Measurements from ENCODE around the gene AFG3L2.
A peak's percentile ranks its signal among the peaks of the same experiment; 100 is the strongest.

Gene AFG3L2

DNA sequence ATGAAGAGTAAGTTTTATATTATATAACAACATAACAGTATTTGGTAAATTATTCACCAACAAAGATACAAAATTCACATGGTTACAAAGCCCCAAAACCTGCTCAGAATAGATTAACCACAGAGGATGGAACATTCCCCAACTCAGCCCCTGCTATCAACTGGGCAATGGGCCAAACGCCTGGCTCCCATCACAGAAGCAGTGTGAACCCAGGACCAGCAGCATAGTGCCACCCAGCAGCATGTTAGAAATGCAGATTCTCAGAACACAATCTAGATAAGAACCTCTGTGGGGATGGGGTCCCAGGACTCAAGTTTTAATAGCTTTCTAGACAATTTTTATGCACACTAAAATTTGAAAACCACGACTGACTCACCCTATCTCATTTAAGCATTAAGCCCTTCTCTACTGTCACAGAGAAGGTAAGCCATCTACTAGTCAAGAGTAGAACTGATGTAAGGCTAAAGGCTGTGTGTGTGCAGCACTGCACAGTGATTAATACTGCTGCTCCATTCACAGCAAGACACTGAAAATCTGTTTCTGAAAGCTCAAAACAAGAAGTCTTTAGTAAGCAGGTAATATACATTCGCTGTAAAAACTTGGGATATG lies 15.2 kb downstream of the AFG3L2 start:
- DNase-seq (ENCODE audit: low spot score): no peak

DNA sequence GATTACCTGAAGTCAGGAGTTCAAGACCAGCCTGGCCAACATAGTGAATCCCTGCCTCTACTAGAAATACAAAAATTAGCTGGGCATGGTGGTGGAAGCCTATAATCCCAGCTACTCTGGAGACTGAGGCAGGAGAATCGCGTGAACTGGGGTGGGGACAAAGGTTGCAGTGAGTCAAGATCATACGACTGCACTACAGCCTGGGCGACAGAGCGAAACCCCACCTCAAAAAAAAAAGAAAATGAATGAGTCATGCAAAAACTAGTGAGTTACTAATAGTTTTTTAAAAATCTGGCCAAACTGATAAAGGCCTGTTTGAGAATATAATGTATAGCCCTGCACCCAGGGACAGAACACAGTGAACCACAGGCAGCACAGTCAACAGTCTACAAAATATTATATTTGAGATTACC lies 17.5 kb downstream of the AFG3L2 start:
- no peak for DNase-seq (ENCODE audit: low spot score)

DNA sequence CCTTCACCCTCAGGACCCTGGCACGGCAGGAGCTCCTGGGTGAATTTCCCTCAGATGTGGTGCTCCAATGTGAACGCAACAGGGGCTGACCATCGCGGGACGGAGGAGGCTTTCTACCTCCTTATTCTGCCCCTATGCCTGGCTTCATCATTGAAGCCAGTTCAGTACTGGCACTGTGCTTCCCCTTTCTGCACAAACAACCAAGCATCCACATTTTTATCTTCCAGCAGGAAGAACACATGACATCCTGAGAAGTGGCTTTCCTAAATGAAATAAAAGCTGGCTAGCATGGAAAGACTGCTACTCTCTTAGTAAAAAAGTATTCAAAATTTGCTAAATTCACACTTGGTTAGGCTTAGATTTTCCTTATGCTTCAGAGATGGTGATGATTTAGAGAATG lies 24.8 kb downstream of the AFG3L2 start:
- DNase-seq (ENCODE audit: low spot score): no peak

DNA sequence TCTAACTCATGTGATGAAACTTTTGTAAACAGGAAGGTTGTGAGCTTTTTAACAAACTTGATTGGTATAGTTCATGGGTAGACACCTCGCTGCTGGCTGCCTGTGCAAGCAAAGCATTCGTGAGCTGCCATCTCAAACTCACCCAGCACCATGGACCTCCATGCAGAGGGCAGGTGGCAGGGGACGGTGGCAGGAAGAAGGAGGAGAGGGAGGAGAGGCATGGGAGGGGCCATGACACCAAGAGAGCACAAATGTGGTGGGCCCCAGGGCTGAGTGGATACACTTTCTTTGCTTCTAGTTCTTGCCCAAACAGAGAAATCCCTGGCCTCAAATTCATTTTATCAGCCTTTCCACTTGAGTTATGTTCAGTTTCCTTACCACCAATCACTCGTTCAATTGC lies 29.1 kb downstream of the AFG3L2 start:
- DNase-seq (ENCODE audit: low spot score): no peak

DNA sequence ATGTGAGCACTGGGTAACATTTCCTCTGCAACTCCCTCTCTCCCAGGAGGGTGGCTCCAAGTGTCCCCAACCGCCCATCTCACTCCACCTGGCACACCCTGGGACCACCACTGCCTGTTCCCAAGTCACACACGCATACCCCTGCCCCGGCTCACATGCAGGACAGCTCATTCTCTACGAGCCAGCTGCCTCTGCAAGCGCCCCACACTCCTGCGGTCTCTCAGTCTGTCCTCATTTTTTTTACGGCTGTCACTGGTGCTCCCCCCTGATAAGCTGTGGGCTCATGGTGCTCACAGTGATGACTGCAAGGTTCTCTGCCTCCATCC lies 30.8 kb downstream of the AFG3L2 start:
- DNase-seq (ENCODE audit: low spot score): no peak

DNA sequence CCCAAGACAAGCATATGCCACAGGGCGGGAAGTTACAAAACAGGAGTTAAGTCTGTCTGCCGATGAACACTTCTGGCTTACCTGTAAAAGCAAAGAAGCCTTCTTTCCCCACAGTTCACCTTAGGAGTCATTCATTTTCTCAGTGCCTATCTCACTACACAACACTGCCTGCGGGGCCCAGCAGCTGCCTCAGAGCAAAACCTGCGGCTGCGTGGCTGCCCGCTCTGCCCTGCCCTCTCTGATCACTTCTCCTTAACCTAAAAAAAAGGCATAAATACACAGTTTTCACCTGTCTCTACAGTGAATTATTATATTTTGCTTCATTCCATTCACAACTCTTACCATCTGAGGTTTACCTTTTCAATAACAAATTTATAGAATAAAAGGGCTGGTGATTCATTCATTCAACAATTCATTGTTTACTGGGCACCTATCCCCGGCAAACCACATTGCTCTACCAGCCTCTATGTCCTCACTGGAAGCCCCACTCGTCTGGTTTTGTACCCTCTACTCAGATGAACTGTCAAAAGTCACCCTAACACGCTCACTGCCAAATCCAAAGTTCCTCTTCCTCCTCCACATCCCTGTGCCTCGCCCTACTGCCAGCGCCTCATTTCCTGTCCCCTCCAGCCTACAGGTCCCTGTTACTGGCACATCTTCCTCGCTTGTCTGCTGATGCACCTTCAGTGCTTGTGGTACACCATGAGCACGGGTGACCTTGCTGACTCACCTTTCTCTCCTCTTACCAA lies 31.4 kb downstream of the AFG3L2 start:
- DNase-seq (ENCODE audit: low spot score): no peak

DNA sequence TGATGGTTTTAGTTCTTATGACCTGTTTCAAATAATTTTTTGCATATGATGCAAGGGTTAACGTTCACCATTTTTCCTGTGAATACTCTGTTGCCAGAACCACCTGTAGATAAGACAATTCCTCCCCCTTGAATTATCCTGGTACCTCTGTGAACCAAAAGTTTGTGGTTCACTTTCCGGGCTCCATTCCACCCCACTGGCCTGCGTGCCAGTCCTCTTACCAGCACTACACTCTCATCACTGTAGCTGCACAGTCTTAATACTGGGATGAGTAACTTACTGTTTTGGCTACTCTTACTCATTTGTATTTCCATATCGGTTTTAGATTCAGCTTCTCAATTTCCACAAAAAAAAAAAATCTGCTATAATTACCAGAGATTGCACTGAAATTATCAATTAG lies 34.4 kb downstream of the AFG3L2 start:
- no peak for DNase-seq (ENCODE audit: low spot score)

DNA sequence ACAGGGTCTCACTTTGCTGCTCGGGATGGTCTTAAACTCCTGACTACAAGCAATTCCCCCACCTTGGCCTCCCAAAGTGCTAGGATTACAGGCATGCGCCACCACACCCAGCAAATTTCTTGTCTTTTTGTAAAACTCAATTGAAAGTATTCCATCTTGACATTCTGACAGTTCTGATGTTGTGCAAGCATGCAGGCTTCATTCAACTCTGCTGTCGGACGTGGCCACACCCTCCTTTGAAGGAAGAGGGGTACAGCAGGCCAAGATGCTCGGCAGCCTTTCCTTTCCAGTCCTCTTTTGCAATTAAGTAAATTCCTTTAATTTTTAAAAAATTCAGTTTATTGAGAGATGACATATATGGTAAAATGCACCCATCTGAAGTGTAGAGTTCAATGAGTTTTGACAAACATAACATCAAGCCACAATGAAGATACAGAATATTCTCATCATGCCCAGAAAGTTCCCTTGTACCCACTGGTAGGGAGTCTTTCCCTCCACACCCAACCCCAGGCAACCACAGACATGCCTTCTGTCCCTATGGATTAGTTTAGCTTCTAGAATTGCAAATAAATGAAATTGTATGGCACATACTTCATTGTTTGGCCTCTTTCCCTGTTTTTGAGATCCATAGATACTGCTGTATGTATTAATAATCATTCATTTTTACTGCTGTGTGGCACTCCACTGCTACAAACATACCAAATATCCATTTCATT lies 35.9 kb downstream of the AFG3L2 start:
- DNase-seq (ENCODE audit: low spot score): no peak

DNA sequence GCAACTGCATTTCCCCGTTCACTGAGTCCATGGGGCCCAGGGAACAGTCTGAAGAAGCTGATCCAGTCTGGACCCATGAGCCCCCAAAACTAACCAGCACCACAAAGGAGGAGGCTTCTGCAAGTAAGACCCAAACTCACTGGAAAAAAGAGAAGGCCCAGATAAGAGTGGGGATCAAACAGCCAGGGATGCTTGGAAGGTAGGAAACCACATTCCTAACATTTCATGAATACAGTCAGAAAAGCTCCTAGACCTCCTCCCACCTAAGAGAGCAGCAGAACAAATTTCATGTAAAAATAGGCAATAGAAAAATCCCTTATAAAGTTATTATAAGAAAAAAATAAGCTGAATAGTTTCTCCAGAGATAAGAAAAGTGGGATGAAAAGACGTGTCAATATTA lies 38.6 kb downstream of the AFG3L2 start:
- DNase-seq (ENCODE audit: low spot score): no peak

DNA sequence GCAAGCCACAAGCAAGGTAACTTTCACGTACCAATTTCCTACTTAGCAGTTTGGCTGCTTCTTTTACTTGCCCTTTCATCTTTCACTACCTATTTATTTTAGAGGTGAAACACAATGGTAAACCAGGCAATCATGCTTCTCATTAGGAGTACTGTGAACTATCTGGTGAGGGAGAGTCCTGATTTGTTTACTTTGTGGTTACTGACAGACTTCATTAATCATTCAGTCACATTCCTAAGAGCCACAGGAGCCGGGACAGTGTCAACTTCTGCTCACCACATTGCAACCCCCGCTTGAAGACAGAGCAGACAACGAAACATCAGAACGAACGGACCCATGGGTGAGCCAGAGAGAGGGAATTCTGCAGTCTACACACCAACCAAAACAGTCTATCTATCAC lies 40.1 kb downstream of the AFG3L2 start:
- DNase-seq (ENCODE audit: low spot score): no peak

DNA sequence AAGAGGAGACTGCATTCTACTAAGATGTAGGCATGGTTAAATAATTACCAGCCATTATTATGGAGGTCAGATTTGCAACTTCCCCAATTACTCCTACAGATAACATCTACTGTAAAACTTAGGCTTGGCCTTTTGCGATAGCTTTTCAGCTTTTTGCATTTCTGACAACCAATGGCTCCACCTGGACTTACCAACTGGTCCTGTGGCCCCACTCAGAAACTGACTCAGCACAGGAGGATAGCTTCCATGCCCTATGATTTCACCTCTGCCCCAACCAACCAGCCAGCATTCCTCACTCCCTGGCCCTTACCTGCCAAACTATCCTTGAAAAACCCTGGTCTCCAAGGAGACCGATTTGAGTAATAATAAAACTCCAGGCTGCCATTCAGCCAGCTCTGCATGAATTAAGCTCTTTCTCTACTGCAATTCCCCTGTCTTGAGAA lies 40.8 kb downstream of the AFG3L2 start:
- DNase-seq (ENCODE audit: low spot score): no peak

DNA sequence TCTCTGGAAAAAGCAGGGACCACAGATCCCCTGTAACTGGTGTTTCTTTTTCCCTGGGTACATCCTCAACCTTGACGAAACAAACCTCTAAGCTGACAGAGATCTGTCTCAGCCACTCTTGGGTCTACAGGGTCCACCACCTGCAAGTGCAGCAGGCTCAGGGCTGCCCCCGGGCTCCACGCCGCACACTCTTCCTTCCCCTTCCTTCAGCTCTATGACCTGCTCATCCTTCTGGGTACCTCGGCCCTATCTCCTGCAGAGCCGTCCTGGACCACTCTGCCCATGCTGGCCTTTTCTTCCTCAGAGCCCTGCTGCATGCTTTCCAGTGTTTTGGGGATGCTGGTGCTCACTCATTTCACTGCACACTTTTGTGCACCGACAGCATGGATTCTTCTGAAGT lies 41.5 kb downstream of the AFG3L2 start:
- DNase-seq (ENCODE audit: low spot score): no peak

DNA sequence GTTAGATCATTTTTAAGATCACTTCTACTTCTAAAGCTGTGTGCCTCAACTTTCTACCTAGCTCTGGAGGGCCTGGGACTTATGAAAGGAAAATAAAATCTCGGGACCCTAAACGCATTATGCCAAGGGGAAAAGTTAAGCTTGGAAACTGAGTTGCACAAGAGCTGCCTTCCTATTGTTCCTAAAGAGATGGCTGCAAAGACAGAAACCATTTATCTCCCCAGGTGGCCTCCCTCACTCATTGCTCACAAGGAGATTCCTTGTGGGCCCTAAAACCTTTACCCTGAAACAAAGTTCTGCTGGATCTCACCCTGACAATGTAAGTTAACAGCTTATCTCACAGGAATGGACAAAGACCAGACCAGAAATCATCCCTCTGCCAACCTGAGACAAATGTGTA lies 42.2 kb downstream of the AFG3L2 start:
- no peak for DNase-seq (ENCODE audit: low spot score)

DNA sequence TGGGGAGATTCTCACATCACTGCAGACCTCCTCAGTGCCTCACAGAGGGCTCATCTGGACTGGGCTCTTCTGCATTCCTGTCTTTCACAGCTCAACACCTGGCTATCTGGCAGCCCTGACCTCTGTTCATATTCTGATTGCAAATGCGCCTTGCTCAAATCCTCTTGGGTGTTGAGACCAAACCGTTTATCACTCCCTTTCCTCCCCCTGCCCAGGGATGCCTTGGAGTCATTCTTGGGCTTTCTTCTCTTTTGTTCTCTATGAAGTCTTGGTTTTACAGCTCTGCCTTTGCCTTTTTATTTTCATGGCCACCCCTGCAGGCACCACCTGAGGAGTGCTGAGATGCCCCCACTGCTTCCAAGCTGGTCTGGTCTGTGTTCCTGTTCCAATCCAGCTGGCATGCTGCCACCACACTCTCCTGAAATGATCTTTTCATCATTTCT lies 42.6 kb downstream of the AFG3L2 start:
- no peak for DNase-seq (ENCODE audit: low spot score)

DNA sequence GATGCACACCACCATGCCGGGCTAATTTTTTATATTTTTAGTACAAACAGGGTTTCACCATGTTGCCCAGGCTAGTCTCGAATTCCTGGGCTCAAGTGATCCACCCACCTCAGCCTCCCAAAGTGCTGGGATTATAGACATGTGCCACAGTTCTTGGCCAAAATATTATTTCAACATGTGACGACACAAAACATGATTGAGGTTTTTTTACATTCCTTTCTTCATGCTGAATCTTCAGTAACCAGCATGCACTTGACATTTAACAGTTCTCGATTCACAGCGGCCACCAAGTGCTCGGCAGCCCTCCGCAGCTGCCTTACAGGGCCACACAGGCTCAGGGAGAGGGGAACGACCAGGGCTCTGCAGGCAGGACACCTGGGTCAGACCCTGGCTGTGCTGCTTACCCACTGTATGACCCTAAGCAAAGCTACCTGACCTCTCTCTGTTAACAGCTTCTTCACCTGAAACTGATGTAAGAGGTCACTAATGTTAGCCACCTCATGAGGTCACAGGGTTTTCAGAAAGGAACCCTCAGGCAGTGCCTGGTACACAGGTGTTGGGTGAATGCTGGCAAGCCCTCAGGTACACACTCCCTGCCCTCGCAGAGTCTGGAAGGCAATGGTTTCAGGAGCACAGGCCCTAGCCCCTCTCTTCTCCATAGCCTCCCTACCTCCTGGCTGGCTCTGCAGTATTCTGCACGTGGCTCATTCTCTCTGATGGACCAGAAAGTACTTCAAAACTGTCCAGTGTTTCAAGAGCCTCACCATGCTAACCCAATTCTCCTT lies 43.3 kb downstream of the AFG3L2 start:
- no peak for DNase-seq (ENCODE audit: low spot score)

DNA sequence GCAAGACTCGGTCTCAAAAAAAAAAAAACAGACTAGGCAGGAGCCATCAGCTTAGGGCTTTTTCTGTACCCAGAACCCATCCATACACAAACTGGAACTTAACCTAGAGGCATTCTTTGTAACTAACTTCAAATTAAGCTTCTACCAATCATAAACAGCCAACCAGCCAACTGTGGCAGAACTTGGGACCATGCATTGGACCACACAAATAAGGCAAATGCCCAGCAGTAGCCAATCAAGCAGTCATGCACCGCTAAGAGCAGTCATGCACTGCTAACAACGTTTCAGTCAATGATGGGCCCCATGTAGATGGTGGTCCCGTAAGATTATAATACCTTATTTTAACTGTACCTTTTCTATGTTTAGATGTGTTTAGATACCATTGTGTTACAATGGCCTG lies 46.3 kb downstream of the AFG3L2 start:
- no peak for DNase-seq (ENCODE audit: low spot score)

DNA sequence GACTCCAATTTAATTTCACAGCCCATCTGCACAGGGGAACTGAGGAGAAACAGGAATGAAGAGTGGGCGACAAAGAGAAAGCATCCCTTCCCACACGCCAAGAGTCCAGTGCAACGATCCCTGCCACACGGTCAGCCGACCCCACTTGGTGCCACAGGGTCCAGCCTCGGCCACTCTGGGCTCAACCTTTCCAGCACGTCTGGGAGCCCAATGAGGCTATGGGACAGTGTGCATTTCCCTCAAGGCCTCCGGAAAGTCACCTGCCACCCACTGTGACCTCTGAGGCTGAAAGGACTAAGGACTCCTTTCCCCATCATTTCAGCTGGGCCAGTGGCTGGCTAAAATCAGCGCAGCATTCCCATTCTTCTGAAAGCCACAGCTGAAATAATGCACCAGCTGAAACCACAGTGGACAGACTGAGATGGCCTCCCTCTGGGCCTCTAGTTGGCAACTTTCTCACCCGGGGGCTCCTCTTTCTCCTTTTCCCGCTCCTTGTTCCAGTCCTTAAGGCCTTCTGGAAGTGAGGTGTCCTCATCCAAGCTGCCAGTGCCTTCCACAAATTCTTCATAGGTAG lies 47.8 kb downstream of the AFG3L2 start:
- no peak for DNase-seq (ENCODE audit: low spot score)

DNA sequence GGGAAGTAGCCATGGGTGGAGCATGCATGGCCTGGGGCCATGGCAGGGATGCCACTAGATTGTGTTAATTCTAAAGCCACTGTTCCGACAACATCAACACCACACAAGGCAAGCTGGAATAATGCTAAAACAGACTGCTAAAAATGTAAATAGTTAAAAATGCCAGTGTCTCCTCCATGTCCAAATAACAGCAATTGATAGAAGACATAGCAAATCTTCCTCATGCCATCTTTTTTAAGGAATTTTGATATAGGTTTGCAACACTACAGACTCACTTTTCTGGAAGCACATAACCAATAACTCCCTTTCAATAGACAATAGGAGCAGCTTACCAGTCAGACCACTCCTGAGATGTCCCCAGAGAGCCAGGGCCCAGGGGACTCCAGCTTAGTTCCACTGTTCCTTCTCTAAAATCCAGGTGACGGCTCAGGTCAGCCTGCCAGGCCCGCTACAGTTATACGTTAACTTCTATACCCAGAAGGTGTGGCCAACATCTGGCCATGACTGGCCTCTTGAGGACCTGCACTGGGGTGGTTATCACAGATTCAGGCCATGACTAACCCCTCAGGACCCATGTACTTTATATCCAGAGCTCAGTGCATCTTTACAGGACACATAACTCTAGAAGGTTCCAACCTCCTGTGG lies 48.7 kb downstream of the AFG3L2 start:
- DNase-seq (ENCODE audit: low spot score): no peak

DNA sequence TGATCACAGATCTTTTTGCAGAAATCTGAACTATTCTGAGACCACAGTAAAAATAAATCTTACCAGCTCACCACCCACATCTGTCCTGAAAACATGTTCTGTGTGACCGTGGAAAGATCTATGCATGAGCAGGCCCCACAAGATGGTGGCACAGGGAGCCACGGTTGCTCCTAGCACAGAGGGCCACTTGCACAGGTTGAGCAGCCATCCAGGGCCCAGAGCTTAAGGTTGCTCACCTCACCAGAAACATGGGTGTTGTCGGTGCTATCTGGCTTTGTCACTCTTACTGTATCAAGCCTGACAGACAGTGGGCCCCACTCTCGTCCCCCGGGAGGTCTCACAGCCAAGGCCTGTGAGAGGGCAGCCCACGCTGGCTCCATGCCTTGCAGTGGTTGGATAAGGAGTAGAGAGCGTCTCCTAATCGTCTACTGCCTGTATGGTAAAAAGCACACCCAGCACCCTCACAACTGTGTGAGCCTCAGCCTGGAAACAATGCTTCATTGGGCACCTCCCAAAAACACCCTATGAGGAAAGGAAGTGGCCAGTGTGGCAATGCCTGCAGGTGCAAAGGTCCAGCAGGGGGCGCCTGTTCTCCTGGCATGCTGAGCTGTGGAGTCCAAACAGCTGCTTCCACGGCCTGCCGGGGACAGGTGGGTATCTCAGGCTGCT lies 49.4 kb downstream of the AFG3L2 start:
- peak; percentile 62 for DNase-seq (ENCODE audit: low spot score)

DNA sequence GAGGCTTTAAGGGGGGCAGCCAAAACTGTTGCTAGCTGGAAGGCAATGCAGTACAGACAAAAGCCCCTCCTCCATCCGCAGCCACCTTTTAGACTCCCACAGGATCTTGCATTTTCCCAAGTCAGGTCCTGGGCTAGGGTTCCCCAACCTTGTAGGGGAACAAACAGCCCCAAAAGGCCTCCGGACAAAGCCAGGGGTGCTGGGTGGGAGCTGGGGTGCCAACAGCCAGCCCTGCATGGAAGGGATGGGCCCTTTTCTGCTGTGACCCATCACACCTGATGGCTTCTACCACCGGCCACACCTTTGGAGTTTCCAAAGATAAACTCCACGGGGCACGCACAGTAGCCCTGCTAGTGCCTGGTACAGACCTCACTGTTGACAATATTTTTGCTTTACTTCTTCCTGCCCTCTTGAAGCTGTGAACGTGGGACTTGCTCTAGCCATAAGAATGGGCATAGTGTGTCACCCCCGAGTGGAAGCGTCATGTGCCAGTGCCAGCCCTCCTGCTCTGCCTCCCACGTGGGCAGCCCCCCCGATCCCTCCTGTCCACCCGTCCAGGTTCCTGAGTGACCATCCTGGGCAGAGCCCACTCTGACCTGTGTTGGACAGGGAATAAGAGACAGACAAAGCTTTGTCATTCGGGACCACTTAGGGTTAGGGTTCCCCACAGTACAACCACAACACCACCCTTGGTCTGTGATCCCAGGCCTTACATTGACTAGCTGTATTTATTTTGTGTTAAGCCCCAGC lies 50.1 kb downstream of the AFG3L2 start:
- DNase-seq (ENCODE audit: low spot score): no peak

Measured in SK-N-DZ (cell line).